HuH-7 (cell line): Measurements from ENCODE around the gene ATG101.

Source experiments
- DNase-seq: peaks from one replicate; pipeline ENCODE4 v3.0.0; 2011; ENCODE audit warnings: low spot score

Gene ATG101

GRCh38 chr12:52057638-52058576, 11.9 kb upstream of the ATG101 start:
- DNase-seq = no peak

DNA sequence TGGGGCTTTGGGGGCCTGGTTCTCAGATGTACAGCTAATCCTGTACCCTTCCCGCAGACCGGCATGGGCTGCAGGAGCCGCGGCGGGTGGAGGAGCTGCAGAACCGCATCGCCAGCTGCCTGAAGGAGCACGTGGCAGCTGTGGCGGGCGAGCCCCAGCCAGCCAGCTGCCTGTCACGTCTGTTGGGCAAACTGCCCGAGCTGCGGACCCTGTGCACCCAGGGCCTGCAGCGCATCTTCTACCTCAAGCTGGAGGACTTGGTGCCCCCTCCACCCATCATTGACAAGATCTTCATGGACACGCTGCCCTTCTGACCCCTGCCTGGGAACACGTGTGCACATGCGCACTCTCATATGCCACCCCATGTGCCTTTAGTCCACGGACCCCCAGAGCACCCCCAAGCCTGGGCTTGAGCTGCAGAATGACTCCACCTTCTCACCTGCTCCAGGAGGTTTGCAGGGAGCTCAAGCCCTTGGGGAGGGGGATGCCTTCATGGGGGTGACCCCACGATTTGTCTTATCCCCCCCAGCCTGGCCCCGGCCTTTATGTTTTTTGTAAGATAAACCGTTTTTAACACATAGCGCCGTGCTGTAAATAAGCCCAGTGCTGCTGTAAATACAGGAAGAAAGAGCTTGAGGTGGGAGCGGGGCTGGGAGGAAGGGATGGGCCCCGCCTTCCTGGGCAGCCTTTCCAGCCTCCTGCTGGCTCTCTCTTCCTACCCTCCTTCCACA, 11.0 kb upstream of the ATG101 start:
- DNase-seq = no peak

DNA sequence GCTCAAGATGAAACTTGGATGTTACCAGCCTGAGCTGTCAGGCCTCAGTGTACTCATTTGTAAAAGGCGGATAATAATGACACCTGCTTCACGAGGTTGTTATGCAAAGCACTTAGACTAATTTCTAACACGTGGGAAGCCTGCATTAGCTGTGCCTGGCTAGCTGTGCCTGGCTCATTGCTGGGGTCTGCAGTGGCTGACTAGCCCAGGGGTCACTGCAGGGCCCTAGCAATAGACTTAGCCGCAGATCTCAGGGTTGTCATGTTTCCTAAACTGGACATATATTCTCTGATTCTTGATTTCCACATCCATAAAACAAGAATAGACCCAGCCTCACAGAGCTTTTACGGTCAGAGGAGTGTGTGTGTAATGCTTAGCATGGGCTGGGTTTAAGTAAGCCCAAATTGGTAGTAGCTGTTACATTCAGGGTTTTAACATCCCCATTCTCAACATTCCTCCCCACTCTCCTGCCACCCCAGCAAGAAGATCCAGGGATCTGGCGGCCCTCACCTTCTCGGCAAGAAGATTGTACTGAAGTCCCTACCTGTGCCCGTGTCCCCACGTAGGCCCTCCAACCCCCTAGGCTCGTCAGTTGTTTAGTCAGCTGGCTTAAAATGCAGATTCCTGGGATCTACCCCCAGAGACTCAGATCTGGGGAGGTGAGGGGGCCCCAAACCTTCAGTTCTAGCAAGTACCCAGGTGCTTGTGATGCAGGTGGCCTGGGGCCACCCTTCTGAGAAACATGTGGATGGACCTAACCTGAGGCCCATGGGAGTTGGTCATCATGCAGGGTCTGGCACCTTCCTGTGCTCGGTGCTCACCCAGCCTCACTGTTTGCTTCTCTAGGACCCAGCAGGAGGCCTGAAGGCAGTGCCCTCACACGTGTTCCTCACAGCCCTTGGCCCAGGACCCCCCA, 9.9 kb upstream of the ATG101 start:
- DNase-seq = no peak

DNA sequence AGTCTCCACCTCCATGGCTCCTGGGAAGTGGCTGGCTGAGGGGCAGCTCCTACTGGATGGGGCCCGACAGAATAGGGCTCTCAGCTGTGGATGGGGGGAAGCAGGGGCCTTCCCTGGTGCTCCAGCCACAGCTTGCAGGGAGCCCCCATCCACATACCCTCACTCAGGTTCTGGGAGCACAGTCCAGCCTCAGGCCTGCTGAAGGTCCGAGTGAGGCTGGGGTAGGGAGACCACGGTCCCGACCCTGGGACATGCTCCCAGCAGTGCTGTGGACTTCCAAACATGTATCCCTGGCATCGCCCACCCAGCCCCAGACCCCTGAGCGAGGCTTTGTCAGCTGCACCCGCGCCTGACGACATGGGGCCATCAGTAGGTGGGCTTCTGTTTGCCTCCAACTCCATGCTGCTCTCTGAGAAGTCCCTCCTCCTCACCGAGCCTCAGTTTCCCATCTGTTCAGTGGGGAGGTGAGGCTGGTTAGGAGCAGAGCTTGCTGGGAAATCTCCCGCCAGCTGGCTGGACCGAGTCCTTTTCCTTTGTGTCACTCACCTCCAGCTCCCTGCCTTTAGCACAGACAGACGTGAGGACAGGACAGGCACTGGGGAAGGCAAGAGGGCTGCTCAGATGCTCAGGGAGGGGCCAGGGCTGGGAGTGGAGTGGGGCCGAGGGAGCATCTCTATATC, 9.1 kb upstream of the ATG101 start:
- no peak for DNase-seq

DNA sequence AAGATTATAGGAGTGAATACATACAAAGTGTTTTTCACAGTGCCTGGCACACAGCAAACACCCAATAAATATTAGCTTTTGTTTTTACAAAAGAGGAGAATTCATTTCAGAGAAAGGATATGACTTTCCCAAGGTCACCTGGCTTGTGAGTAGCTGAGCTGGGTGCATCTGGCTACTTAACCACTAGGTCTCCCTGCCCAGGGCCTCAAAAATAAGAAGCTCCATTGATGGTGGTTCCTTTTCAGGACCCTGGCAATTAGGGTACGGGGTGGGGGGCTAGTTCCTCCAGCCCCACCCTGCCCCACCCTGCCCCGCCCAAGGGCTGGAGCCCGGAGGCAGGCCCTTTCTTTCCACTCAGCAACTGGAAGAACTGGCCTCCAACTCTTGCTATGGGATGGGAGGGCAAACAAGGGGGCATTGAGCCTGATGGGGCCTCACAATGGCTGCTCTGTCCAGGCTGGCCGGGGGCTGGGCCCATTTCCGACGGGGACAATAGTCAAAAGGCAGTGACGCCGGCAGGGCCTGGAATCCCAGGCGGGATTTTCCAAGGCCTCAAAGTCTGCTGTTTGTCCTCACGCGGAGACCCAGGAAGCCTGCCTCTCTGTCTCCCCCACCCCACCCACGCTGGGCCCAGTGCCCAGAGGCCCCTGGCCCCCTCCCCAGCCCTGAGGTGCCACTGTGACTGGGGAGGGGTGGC, 8.2 kb upstream of the ATG101 start:
- peak; percentile 58 for DNase-seq

DNA sequence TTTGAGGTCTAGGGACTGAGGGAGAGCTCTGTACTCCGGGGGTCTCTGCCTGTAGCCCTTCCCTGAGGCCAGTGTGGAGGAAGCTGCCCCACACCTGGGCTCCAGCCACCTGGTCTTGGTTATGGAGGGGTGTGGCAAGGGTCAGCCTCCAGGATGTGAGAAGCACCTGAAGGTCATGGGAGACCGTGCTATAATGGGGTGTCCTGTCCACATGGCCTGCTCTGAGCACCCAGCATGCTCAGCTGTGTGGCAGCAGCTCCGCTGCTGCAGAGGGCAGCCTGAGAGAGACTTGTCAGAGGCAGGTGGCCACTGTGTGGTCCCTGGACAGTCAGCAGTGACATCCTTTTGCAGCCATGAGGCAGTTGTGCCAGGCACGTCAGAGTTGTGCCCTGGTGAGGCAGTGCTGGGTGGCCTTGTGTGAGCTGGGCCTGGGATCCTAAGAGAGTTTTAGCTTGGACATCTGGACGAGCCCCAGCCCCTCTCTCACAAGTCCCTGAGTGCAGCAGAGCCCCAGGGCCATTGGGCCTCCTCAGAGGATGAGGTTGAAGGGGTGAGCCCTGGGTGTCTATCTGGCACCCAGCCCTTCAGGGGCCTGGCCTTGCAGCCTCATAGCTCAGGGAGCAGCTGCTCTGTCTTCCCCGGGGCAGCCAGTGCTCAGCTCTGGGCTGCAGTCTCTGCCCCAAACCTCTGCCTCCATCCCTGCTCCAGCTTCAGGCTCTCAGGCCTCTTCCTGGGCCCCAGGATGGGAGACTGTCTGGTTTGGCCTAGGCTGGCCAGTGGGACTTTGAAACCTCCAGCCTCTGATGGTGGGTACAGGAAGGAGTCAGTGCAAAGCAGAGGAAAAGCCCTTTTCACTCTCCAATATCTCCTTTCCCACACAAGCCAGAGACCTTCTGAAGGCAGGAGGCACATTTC, 7.4 kb upstream of the ATG101 start:
- no peak for DNase-seq

DNA sequence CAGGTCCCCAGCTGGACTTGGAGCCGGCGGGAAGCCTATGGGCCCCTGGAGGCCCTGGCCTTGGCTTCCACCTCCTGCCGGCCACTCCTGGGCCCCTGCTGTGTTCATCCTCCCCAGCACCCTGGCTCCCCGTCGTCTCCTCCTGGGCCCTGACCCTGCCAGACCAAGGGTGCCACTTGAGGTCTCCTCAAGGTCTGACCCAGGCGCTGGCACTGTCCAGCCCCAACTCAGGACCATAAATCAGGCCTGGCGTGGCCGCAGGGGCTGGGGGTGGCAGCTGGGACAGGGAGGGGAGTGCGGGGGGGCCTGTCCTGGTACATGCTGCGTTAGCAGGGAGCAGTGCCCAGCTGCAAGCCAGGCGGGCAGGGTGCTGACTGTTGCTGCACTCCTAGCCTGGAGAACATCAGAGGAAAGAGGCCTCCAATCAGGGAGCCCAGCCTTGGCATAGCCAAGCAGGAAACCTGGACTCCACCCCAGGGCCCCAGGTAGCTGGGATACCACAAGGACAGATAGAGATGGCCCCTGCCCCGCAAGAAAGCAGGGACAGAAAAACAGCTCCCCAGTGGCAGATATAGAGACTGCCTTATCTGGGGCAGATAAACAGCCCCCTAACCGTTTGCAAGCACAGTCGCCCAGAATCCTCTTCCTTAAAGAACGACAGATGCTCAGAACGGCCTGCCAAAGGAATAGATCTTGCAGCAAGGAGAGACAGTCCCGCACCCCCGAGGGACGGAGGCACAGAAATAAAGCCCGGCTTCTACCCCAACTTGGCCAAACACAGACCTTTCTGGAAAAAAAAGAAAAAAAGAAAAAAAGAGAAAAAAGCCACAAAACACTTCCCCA, 6.5 kb upstream of the ATG101 start:
- no peak for DNase-seq

DNA sequence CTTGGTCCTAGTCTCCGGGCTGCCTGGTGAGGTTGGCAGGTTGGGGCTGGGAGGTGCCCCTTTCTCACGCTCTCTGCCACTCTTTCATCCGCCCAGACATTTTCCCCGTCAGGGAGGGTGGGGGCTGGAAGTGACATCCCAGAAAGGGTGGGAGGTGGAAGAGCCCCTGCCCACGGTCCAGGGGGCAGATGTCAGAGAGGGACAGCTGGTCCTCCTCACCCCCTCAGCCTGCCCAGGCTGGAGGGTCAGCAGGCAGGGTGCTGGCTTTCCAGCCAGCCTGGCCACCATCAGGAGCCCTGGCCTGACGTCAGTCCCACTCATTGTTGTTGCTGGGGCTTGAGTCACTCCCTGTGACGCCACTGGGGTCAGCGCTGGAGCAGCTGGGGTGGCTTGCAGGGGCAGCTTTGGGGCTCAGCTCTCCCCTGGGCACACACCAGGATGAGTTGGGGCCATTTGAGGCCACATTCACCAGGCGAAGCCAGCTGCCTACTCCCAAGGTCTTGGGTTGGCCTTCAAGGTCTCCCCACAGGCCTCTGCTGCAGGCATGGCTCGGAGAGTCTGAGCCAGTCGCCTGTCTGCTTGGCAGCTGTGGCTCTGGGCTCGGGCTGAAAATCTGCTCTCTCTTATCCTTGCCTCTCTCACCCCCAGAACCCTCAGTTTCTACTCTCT, 5.7 kb upstream of the ATG101 start:
- no peak for DNase-seq

DNA sequence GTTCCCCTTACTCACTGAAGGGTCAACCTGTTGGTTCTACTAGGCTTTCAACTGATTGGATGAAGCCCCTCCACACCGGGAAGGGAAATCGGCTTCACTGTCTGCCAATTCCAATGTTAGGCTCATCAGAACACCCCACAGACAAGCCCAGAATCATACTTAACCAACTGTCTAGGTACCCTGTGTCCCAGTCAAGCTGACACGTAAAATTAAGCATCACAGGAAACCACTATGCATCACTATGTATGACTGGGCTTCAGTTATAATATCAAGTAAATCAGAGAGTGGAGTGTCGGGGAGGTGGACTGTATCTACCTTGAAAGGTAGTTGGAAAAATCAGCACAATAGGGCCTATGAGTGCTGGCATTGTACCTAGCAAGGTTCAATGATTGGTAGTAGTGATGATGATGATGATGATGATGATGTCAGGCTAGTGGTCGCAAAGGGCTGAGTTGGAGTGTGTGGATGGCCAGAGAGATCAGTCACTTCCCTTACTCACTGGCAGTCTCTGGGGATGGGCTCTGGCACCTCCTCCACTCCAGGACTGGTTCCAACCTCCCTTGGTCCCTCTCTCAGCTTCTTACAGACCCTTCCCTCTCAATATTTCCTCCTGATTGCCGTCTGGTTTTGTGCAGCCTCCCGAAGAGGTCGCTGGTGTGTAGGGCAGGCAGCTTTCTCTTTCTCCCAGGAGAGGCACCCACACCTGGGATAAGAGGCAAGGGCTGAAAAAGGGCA, 3.3 kb upstream of the ATG101 start:
- DNase-seq = no peak

DNA sequence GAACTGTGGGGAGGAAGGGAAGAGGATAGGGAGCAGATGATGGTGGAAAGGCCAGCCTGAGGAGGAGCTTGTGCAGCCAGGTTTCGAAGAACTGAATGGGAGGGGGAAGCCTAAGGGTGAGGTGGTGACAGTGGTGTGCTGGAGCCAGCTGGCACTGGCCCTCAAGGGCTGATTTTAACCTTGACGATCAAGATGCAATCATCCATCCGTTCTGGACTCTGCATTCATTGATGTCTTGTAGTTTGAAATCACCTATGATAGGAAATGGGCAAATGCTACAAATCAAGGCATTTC, 2.8 kb upstream of the ATG101 start:
- no peak for DNase-seq

DNA sequence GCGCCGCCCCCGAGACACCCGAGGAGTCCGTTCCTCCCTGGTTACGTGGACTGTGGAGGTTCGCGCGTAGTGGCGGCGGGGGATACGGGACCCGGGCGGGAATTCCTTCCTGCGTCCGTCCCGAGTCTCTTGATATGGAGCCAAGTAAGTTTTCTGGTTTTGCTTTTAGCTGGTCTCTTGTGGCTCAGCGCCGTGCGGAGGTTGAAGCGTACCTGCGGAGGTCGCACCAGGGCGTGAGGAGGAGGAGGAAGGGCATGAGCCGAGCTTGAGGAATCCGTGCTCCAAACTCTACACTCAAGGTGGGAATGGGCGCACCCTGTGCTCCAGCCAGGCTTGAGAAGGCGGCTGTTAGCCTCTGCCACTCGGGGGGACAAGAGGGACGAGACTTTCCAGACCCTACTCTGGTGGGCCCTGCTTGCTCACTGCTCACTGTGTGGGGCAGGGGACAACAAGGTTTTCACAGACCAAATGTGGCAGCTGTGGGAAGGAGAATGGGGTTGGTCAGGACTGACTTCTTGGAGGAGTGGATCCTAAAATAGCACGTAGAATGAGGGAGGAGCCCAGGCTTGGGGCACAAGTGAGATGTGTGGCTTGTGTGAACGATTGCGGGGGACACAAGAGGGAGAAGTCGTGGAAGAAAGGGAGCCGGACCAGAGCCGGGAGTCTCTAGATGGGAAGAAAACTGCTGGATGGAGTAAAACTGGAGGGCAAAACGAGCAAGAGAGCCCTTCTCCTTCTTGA, 577 bp downstream of the ATG101 start:
- no peak for DNase-seq

- DNase-seq = no peak
Measured at GRCh38 chr12:52073531-52074381, 4.0 kb downstream of the ATG101 start.

- no peak for DNase-seq
Measured at GRCh38 chr12:52074971-52075724, 5.4 kb downstream of the ATG101 start.

- DNase-seq = no peak
Measured at GRCh38 chr12:52076811-52077210, 7.0 kb downstream of the ATG101 start.

DNA sequence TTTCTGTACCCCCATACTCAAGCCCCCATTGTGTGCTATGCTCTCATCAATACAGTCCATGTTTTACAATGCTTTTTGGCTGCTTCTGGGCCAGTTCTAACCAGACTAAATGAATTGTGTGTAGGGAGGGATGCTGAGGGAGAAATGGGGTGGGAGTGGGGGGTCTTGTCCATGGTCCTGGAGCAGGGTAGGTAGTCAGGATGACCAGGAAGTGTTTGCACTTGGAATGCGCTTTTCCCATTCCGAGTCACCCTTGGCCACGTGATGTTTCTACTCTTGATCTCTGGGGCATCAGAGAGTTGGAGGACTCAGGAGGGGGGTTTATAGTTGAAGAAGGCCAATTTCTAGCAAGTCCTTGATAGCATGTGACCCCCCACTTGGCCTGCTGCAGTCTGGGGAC, 8.5 kb downstream of the ATG101 start:
- no peak for DNase-seq
